Pulmonary artery endothelial cell (primary cell): ENCODE results near the gene ATP13A2. TPM values are rescaled to one million over a fixed set of nuclear protein-coding genes. Genes with fewer than 3 reads are reported as not detected.
"Not testable (repeated sequence)": the region's sequence is repeated elsewhere in the genome, so short reads cannot be mapped to it uniquely, and the experiment has no call there.

Experiments used
- DNase-seq: peaks from one replicate; pipeline ENCODE4 v3.0.0-alpha.2; 2011; ENCODE audit warnings: low read depth, low spot score
- total RNA-seq: library from RNA; depleted of rRNA; stranded (reverse); fragments of >200 nt; gene quantifications from 2 replicates; pipeline ENCODE4 v1.2.3, GENCODE V29; 2014

Gene ATP13A2
- total RNA-seq, 1 donor from 2014 or later = 41.6 TPM

DNA sequence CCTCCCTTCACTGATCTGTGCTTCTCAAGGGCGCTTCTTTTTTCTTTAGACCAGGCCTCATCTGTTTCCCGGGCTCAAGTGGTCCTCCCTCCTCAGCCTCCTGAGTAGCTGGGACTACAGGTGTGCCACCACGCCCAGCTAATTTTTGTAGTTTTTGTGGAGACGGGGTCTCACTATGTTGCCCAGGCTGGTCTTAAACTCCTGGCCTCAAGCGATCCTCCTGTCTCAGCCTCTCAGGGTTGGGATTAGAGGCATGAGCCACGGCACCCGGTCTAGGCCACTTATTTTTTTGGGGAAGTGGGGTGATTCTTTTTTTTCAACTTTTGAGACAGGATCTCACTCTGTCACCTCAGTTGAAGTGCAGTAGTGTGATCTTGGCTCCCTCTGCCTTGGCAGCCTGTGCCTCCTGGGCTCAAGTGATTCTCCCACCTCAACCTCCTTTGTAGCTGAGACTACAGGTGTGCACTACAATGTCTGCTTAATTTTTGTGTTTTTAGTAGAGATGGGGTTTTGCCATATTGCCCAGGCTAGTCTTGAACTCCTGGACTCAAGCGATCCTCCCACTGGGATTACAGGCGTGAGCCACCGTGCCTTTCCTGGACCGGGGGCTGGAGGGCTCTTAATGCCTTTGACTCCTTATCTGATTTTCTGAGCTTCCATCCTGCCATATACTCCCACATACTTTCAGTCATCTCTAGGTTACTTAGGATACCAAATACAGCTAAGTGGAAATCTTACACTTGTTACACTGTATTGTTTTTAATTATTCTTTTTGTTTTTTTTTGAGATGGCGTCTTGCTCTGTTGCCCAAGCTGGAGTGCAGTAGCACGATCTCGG, 50.2 kb downstream of the ATP13A2 start:
- no peak for DNase-seq

DNA sequence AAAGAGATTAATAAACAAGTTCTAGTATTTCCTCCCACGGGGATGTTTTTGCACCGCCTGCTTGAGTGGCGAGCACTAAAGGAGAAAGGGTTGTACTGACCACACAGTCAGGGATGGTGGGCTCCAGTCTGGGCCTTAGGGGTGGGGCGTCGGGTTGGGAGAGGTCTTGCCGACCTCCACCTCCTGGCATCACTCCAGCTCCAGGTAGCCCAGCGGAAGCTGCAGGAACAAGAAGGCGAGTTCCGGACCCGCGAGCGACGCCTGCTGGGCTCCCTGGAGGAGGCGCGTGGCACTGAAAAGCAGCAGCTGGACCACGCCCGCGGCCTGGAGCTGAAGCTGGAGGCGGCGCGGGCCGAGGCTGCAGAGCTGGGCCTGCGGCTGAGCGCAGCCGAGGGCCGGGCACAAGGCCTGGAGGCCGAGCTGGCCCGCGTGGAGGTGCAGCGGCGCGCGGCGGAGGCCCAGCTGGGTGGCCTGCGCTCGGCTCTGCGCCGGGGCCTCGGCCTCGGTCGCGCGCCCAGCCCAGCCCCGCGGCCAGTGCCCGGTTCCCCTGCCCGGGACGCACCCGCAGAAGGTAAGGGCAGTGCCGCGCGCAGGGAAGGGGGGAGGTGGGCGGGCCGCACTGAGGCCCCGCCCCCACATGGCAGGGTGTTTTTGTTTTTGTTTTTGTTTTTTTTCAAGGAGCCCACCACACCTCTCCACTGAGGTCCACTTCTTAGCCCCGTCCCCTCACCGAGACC, 51.0 kb downstream of the ATP13A2 start:
- peak; percentile 44 for DNase-seq

DNA sequence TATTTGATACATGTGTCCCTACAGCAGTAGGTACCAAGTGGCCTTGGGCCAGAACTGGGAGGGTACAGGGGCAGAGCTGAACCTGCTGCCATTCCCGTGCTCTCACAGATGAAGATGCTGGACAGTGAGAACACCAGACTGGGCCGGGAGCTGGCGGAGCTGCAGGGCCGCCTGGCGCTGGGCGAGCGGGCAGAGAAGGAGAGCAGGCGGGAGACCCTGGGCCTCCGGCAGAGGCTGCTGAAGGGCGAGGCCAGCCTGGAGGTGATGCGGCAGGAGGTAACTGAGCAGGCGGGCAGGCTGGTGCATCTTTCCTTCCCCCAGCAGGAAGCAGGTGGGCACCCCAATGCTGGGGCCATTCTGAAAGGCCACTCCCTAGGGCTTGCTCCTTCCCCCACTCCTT, 53.3 kb downstream of the ATP13A2 start:
- DNase-seq = no peak

DNA sequence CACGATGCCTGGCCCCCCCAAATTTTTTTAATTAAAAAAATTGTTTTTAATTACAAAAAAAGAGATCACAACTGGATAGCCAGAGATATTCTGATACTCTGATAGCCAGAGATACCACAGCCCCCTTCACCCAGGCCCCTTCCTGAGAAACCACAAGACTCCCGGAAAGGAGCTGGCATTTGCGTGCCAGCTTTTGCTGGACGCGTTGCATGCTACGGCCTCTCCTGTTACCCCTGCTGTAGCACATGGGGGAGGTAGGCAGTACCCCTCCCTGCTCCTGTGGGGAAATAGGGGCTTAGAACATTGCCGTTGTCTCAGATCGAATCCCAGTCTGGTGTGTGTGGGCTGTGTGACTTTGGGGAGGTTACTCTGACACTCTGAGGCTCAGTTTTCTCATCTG, 54.0 kb downstream of the ATP13A2 start:
- no peak for DNase-seq

DNA sequence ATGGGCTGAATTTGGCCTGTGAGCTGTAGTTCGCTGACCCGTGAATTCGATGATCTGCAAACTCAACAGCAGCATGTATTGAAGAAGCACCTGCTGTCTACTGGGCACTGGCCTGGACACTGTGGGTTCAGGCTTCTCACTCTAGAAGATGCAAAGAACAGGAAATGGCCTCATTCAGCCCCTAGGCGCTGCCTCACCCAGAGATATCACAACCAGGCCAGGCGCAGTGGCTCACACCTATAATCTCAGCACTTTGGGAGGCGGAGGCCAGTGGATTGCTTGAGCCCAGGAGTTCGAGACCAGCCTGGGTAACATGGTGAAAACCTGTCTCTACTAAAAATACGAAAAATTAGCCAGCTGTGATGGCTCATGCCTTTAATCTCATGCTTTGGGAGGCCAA, 55.0 kb downstream of the ATP13A2 start:
- no peak for DNase-seq

DNA sequence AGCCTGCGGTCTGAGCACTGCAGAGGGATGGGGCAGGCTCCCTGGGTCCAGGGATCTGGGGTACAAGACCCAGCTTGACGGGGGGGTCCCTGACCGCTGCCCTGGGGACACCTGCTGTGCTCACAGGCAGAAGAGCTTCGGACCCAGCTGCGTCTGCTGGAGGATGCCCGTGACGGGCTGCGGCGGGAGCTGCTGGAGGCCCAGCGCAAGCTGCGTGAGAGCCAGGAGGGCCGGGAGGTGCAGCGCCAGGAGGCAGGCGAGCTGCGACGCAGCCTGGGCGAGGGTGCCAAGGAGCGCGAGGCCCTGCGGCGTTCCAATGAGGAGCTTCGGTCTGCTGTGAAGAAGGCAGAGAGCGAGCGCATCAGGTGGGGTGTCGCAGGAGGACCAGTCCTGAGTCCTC, 56.5 kb downstream of the ATP13A2 start:
- no peak for DNase-seq

DNA sequence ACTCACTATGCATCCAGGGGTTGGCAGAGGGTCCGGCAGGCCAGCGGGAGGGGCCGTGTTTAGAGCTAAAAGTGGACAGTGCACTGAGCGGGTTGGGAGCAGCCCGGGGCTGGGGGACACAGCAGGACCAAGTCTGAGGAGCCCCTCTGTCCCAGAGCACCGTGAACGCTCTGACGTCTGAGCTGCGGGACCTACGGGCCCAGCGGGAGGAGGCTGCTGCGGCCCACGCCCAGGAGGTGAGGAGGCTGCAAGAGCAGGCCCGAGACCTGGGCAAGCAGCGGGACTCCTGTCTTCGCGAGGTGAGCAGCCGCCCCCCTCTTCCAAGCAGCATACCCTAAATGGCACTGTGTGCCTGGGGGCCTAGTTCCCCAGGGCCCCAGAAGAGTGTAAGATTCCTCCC, 57.1 kb downstream of the ATP13A2 start:
- DNase-seq = no peak

DNA sequence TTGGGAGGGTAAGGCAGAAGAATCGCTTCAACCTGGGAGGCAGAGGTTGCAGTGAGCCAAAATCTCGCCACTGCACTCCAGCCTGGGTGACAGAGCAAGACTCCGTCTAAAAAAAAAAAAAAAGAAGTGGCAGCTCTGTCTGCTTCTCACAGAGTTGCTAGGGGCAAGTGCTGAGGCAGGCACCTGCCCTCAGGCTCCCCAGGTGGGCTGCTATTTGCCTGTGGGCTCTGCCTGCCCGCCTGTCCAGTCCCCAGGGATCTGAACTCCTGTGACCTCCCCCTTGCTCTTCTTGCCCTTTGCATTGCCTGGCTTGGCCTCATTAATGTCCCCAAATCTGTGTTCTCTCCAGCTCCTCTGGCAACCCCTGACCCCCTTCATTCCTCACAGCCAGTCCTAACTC, 59.4 kb downstream of the ATP13A2 start:
- not testable (repeated sequence) for DNase-seq

DNA sequence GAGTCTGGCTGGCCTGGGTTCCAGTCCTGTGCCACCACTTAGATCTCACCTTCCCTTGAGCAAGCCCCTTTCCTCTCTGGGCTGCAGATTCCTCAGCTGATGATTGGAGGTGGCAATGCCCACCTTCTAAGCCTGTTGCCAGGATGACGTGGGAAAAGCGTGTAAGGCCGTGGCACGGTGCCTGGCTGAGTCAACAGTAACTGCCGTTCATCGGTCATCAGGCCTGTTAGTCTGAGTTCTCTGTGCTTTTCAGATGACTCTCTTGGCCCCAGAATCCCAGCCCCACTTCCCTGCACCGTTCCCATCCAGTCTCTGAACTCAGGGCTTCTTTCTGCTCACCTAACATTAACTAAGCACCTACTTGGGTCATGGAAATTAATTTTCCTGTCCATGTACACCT, 62.7 kb downstream of the ATP13A2 start:
- DNase-seq = not testable (repeated sequence)

DNA sequence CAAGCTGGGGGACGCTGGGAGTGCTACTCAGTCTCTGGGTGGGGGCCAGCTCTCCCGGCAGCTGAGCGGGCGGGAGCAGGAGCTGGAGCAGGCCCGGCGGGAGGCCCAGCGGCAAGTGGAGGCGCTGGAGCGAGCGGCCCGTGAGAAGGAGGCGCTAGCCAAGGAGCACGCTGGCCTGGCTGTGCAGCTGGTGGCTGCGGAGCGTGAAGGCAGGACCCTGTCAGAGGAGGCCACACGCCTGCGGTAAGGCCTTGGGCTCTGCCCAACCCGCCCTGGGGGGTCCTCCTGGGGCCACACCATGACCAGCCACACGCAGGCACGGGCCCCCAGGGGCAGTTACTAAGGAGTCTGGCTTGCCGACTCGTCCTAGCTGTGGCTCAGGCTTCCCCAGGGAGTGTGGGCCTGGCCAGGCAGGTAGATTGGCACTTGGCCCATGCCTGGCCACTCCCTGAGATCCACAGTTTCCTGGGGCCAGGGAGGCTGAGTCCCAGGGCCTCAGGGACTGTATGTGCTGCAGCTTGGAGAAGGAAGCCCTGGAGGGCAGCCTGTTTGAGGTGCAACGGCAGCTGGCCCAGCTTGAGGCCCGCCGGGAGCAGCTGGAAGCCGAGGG, 63.3 kb downstream of the ATP13A2 start:
- DNase-seq = not testable (repeated sequence)

DNA sequence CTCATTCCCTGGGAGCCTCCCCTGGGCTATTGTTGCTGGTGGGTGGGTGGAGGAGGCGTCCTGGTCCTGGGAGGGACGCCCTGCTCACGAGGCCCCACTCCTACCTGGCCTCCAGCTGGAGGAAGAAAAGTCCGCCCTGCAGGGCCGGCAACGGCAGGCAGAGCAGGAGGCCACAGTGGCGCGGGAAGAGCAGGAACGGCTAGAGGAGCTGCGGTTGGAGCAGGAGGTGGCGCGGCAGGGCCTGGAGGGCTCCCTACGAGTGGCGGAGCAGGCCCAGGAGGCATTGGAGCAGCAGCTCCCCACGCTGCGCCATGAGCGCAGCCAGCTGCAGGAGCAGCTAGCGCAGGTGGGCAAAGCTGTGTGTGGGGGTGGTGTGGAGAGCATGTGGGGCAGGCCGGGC, 65.1 kb downstream of the ATP13A2 start:
- DNase-seq = no peak

DNA sequence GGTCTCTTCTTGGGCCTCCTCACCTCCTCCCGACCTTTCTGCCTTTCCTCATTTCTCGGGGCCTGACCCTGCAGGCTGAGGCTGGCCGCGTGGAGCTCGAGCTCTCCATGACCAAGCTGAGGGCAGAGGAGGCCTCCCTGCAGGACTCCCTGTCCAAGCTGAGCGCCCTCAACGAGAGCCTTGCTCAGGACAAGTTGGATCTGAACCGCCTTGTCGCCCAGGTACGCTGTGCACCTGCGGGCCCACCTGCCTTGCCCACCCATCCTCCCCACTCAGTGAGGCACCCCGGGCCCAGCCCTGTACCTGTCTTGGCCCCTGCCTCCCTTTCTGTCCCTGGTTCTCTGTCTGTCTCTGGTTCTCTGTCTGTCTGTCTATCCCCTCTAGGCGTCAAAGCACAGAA, 65.5 kb downstream of the ATP13A2 start:
- DNase-seq = not testable (repeated sequence)

DNA sequence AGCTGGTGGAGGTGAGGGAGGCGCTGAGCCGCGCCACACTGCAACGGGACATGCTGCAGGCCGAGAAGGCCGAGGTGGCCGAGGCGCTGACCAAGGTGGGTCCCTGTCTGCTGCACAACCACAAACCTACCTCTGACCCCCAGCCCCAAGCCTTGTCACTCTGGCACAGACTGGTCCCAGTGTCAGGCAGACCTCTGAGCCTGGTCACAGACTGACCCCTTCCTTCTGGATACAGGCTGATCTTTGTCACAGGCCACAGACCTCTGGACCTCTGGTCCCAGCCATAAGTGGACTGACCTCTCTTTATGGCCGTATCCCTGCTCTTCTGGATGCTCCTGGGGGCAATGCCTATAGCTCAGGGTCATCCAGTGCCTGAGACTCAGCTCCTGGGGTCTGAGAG, 66.2 kb downstream of the ATP13A2 start:
- DNase-seq = not testable (repeated sequence)

DNA sequence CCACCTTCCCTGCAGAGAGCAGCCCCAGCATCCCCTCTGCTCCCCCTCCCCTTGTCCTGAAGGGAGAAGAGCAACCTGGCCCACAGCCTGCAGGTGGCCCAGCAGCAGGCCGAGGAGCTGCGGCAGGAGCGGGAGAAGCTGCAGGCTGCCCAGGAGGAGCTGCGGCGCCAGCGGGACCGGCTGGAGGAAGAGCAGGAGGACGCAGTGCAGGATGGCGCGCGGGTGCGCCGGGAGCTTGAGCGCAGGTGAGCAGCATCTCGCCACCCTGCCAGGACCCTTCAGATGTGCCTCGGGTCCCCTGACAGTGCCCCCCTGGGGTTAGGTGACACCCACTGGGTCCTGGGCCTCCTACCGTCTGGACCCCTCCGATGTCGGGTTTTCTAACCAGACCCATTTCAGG, 67.7 kb downstream of the ATP13A2 start:
- no peak for DNase-seq

DNA sequence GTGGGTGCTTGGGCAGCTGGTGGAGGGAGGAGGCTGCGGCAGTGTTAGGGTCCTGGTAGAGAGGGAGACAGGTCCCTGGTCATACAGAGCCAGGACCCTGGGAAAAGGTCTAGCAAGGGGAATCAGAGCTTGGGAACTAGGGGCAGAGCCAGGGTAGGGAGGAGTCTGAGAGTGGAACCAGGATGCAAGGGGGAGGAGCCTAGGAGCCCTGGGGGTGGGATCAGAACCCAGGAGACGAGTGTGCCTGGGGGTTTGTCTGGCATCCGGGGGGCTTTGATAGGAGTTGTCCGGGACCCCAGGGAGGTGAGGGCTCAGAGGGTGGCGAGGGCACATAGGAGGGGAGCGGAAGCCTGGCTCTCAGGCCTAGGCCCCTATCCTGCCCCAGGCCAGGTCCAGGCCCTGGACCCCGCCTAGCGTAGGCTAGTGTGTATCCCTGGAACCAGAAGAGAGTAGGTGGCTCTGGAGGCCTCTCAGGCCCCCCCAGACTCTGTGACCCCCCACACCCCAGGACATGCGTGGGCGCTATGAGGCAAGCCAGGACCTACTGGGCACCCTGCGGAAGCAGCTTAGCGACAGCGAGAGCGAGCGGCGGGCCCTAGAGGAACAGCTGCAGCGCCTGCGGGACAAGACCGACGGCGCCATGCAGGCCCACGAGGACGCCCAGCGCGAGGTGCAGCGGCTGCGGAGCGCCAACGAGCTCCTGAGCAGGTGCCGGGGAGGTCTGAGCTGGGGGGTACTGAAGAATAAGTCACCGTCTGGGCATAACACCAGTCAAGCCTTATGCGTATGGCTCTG, 72.1 kb downstream of the ATP13A2 start:
- not testable (repeated sequence) for DNase-seq

DNA sequence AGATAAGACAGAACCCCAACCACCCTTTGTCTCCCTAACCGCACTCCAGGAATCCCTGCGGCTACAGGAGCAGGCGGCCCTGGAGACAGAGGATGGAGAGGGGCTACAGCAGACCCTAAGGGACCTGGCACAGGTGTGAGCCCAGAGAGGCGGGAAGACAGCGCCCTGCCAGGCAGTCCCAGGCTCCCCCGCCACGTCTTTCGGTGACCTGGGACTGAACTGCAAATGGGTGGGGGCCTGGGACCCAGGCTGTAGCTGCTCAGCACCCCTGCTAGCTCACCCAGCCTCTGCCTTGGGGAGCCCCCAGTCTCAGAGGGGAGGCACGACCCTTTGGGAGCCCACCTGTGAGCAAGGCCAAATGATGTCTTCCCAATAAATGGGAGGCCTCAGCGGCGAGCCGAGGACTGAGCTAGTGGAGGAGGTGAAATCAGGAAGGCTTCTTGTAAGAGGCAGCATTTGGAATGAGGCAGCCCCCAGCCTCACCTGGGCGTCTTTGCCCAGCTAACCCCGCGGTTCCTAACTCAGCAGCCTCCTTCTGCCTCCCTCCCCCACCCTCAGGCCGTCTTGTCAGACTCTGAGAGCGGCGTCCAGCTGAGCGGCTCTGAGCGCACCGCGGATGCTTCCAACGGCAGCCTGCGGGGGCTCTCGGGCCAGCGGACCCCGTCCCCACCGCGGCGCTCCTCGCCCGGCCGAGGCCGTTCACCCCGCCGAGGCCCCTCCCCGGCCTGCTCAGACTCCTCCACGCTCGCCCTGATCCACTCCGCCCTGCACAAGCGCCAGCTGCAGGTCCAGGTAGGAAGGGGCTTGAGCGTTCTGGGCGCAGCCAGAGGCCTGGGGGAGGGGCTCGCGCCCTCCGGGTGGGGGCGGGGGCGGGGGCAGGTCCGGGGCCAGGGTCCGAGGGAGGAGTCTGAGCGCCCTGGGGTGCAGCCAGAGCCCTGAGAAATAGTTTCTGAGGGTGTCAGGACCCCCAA, 73.1 kb downstream of the ATP13A2 start:
- no peak for DNase-seq

DNA sequence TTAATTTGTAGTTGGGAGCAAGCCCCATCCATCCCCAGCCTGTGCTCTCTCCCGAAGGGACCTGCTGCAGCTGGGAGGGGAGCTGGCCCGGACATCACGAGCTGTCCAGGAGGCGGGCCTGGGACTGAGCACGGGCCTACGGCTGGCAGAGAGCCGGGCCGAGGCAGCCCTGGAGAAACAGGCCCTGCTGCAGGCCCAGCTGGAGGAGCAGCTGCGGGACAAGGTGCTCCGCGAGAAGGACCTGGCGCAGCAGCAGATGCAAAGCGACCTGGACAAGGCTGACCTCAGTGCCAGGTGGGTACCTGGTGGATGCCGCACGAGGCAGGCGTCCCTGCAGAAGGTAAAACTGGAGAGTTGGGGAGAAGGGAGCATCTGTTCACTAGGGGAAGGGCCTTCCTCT, 75.1 kb downstream of the ATP13A2 start:
- not testable (repeated sequence) for DNase-seq
